Neuron (in vitro differentiated cells): Measurements from ENCODE around the gene TBX22.
"Not testable (repeated sequence)": the region's sequence is repeated elsewhere in the genome, so short reads cannot be mapped to it uniquely, and the experiment has no call there.

ENCODE experiments used
- H2AFZ ChIP-seq: one replicate; pipeline ENCODE4 v1.6.1; 2013; ENCODE audit warnings: low read depth, mild to moderate bottlenecking, inconsistent platforms, low read length, moderate library complexity
- H3K27me3 ChIP-seq: one replicate; pipeline ENCODE4 v1.6.1; 2013; ENCODE audit warnings: low read length; ENCODE audit not compliant: insufficient read depth
- H3K36me3 ChIP-seq: one replicate; pipeline ENCODE4 v1.6.1; 2013; ENCODE audit warnings: low read length; ENCODE audit not compliant: insufficient read depth
- H3K4me1 ChIP-seq: one replicate; pipeline ENCODE4 v1.6.1; 2013; ENCODE audit warnings: low read length; ENCODE audit not compliant: insufficient read depth
- H3K4me3 ChIP-seq: 2 replicates; pipeline ENCODE4 v1.5.1; 2013; ENCODE audit warnings: mild to moderate bottlenecking, low read length, moderate library complexity
- H3K9me3 ChIP-seq: one replicate; pipeline ENCODE4 v1.6.1; 2013; ENCODE audit warnings: low read length

The TBX22 gene

DNA sequence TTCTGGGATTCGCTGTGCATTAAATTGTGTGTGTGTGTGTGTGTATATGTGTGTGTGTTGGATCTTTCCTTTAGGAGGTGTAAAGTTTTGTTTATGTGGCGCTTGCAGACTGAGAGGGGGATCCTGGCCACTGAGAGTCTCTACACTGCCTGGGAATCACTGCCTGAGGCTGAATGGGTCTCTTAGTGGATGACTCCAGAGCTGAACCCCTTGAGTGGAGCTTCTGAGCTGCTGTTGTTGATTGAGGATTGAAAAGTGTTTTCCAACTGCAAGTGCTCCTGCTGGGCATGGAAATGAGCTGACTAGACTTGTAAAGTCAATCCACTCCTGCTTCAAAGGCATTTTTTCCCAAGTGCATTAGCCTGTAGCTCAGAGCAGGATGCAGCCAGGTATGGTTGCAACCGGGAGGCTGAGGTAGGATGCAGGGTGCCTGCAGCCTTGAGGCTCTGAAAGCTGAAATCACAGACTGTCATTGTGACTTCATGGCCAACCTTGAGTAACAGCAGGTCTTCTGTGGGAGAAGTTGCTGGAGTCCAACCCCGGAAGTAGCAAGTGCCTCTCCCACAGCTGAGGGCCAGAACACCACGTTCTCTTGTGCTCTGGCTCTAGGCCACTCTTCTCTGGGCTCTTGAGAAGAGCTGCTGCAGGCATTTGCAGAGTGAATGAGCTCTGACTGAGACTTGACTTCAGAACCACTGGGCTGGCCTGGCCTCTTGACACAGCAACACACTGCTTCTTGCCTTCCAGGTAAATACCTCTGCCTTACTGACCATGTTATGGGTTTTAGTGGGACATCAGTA, at the start of gene TBX22:
Gene TBX22 (plus strand): TSS at position 613 of the 800 bp plus-strand sequence. CDS start 7,517 bp downstream, outside the sequence.
- H2AFZ ChIP-seq = no peak within 1 kb of the TSS
- no peak within 1 kb of the TSS for H3K4me3 ChIP-seq
- H3K36me3 ChIP-seq = no peaks in the 10 kb centered on the region
- H3K27me3 ChIP-seq = no peaks in the 10 kb centered on the region
- H3K4me1 ChIP-seq = no peaks in the 10 kb centered on the region
- H3K9me3 ChIP-seq = no peaks in the 10 kb centered on the region

DNA sequence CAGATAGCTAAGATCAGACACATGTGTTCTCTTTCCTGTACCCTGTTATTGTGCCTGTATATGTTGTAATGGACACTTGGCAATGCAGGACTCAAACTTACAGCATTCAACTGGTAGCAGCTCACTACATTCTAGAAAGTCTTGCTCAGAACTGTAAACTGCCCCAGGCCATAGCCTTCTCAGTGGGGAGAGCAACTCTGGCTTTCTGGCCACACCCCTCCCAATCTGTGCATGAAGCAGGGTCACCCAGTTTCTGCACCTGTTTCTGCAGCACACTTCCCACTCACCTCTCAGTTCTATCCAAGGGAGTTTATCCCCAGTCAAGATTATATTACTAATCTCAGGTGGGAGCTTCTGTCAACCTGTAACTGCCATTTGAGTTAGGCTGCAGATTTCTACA, 38.9 kb upstream of the TBX22 start:
- Histone ChIP-seq H3K27me3 (no peaks in the 10 kb centered on the region), H2AFZ (no peak overlapping the region), H3K36me3 (no peaks in the 10 kb centered on the region), H3K4me3 (no peak overlapping the region), H3K9me3 (no peaks in the 10 kb centered on the region), H3K4me1 (no peaks in the 10 kb centered on the region)

DNA sequence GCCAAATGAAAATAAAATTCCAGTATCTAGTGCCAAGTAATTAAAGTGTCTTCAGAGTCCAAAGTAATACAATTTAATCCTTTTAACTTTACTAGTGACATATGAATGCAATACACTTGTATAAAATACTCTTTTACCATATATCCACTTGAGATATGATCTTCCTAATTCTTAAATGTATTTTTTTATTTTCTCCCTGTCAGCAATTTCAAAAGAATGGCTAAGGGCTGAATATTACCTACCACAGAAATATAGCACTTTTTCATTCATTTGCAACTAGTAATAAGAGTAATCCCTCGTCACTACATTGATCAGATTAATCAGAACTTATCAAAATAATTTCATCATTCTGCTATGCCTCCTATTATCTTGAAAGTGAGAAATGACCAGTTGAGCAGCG, 10.1 kb upstream of the TBX22 start:
- Histone ChIP-seq H3K9me3 (no peaks in the 10 kb centered on the region), H3K36me3 (no peaks in the 10 kb centered on the region), H3K4me3 (no peak overlapping the region), H2AFZ (no peak overlapping the region), H3K27me3 (no peaks in the 10 kb centered on the region), H3K4me1 (no peaks in the 10 kb centered on the region)

GRCh38 chrX:80011522-80011921, 3.0 kb upstream of the TBX22 start:
- no peaks in the 10 kb centered on the region for H3K27me3 ChIP-seq
- no peaks in the 10 kb centered on the region for H3K4me1 ChIP-seq
- H3K36me3 ChIP-seq = no peaks in the 10 kb centered on the region
- no peaks in the 10 kb centered on the region for H3K9me3 ChIP-seq
- no peak overlapping the region for H2AFZ ChIP-seq
- no peak overlapping the region for H3K4me3 ChIP-seq

DNA sequence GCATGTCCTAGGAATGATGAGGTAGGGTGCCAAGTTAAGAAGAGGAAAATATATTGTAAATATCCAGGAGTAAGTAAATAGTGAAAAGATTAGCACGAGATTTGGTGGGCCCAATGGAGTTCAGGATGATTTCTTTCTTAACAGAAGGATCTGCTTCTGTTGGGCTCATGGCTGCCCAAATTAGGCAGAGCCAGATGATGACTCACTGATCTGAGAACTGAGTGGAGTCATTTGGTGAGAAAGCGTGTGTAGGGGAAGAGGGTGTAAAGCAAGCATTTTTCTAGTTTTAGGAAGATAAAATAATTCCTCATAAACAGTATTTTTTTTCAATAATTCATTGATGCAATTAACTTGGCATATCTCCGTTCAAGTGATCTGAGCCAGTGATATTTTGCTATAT, 1.6 kb downstream of the TBX22 start:
- Histone ChIP-seq H3K4me3 (no peak overlapping the region), H3K9me3 (no peaks in the 10 kb centered on the region), H3K4me1 (no peaks in the 10 kb centered on the region), H2AFZ (no peak overlapping the region), H3K36me3 (no peaks in the 10 kb centered on the region), H3K27me3 (peaks cover 3% of the 10 kb centered on the region)

GRCh38 chrX:80021621-80022020, 7.1 kb downstream of the TBX22 start:
- H2AFZ ChIP-seq = no peak overlapping the region
- no peaks in the 10 kb centered on the region for H3K4me1 ChIP-seq
- H3K36me3 ChIP-seq = no peaks in the 10 kb centered on the region
- no peaks in the 10 kb centered on the region for H3K9me3 ChIP-seq
- H3K27me3 ChIP-seq = peaks cover 22% of the 10 kb centered on the region
- no peak overlapping the region for H3K4me3 ChIP-seq

DNA sequence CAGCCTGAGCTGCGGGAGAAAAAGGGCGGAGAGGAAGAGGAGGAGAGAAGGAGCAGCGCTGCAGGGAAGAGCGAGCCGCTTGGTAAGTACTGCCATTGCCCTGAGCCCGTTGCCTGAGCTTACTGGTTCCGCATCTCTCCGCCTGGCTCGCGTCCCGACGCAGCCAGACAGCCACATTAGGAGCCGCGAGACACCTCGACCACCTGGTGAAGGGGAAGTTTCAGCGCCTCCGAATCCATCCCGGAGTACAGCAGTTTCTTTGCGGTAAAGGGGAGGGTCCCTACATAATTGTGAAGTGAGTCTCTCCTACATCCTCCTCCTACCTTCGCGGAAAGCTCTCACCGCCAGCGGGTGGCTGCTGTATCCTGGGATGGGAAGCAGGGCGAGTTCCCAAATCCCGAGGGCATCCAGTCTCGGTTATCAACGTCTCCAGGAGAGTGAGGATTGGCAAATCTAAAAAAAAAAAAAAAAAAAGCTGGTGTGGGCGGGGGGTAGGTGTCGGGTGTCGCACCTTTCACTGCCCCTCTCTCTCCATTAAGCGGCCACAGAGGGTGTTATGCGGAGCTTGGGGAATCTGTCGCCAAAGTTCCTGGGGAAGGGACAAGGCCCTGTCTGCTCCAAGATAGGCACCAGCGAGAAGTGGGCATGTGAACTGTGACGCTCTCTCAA, 7.9 kb downstream of the TBX22 start:
- H3K27me3 ChIP-seq = peaks cover 22% of the 10 kb centered on the region
- no peaks in the 10 kb centered on the region for H3K9me3 ChIP-seq
- H2AFZ ChIP-seq = no peak overlapping the region
- no peaks in the 10 kb centered on the region for H3K36me3 ChIP-seq
- no peak overlapping the region for H3K4me3 ChIP-seq
- H3K4me1 ChIP-seq = no peaks in the 10 kb centered on the region

GRCh38 chrX:80026116-80026515, 11.6 kb downstream of the TBX22 start:
- no peak overlapping the region for H2AFZ ChIP-seq
- no peaks in the 10 kb centered on the region for H3K9me3 ChIP-seq
- H3K27me3 ChIP-seq = peaks cover 20% of the 10 kb centered on the region
- H3K4me1 ChIP-seq = no peaks in the 10 kb centered on the region
- no peak overlapping the region for H3K4me3 ChIP-seq
- H3K36me3 ChIP-seq = no peaks in the 10 kb centered on the region

- H3K36me3 ChIP-seq, H3K4me1 ChIP-seq, H3K27me3 ChIP-seq, H2AFZ ChIP-seq, H3K4me3 ChIP-seq, H3K9me3 ChIP-seq: not testable (repeated sequence)
Measured at GRCh38 chrX:80066156-80066555, 51.6 kb downstream of the TBX22 start.

DNA sequence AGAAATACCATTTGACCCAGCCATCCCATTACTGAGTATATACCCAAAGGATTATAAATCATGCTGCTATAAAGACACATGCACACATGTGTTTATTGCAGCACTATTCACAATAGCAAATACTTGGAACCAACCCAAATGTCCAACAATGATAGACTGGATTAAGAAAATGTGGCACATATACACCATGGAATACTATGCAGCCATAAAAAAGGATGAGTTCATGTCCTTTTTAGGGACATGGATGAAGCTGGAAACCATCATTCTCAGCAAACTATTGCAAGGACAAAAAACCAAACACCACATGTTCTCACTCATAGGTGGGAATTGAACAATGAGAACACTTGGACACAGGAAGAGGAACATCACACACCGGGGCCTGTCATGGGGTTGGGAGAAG, 61.1 kb downstream of the TBX22 start:
- not testable (repeated sequence) for H3K36me3 ChIP-seq, H3K27me3 ChIP-seq, H2AFZ ChIP-seq, H3K4me1 ChIP-seq, H3K4me3 ChIP-seq, H3K9me3 ChIP-seq
